BJ (cell line): ENCODE data around the gene RNASE7. TPM values are rescaled to one million over a fixed set of nuclear protein-coding genes. Genes with fewer than 3 reads are reported as not detected.

ENCODE experiments used
- CTCF ChIA-PET: fragments of 350-600 bp; formaldehyde crosslinking; extraction: SDS; loops from one replicate; lab custom pipeline; 2021; ENCODE audit warnings: antibody characterized with exemption, inconsistent platforms; lab: Yijun Ruan, JAX
- POLR2A ChIA-PET: fragments of 300-600 bp; sonication (Branson Sonifier 250); formaldehyde crosslinking; extraction: SDS; loops from one replicate; lab custom pipeline; 2021; ENCODE audit warnings: antibody characterized with exemption; lab: Charles Lee
- DNase-seq: peaks from one replicate; pipeline ENCODE4 v3.0.0-alpha.2; 2011; ENCODE audit warnings: low read depth
- H3K27me3 ChIP-seq: 2 replicates; pipeline ENCODE4 v1.6.0; 2011; ENCODE audit warnings: low read length; ENCODE audit not compliant: control insufficient read depth, insufficient read depth
- H3K36me3 ChIP-seq: 2 replicates; pipeline ENCODE4 v1.5.1; 2011; ENCODE audit warnings: low read length; ENCODE audit not compliant: control insufficient read depth, insufficient read depth
- H3K4me3 ChIP-seq: 2 replicates; pipeline ENCODE4 v1.5.1; 2011; ENCODE audit warnings: low read depth, mild to moderate bottlenecking, control low read depth, low read length
- polyA plus RNA-seq: library from polyadenylated mRNA; depleted of rRNA; stranded (reverse); fragments of >200 nt; gene quantifications from 2 replicates; pipeline ENCODE4 v1.2.3, GENCODE V29; 2011
- TF ChIP-seq, protein P1 (sequence below): IDR thresholded peaks from 2 replicates; pipeline ENCODE4 v1.5.1; 2011; ENCODE audit warnings: low read depth, mild to moderate bottlenecking, control low read depth, inconsistent platforms, low read length, moderate library complexity; ENCODE audit not compliant: insufficient read depth

Gene RNASE7
- polyA plus RNA-seq, 1 experiment, result not detected

GRCh38 chr14:21032326-21033132, 9.6 kb upstream of the RNASE7 start:
- Histone ChIP-seq H3K27me3 (peaks cover 14% of the 10 kb centered on the region), H3K36me3 (no peaks in the 10 kb centered on the region), H3K4me3 (no peak overlapping the region)
- TF ChIP-seq, protein P1, sequence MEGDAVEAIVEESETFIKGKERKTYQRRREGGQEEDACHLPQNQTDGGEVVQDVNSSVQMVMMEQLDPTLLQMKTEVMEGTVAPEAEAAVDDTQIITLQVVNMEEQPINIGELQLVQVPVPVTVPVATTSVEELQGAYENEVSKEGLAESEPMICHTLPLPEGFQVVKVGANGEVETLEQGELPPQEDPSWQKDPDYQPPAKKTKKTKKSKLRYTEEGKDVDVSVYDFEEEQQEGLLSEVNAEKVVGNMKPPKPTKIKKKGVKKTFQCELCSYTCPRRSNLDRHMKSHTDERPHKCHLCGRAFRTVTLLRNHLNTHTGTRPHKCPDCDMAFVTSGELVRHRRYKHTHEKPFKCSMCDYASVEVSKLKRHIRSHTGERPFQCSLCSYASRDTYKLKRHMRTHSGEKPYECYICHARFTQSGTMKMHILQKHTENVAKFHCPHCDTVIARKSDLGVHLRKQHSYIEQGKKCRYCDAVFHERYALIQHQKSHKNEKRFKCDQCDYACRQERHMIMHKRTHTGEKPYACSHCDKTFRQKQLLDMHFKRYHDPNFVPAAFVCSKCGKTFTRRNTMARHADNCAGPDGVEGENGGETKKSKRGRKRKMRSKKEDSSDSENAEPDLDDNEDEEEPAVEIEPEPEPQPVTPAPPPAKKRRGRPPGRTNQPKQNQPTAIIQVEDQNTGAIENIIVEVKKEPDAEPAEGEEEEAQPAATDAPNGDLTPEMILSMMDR, result no peak
- CTCF ChIA-PET, result interaction anchor here (0.8 to 5.6 kb wide), 6 partner anchors 7 to 72 kb away, joined by 3 to 23 read pairs (median 12); no protein-coding TSS in a partner anchor
- POLR2A ChIA-PET, result no interaction called here
- no peak for DNase-seq

GRCh38 chr14:21033133-21033698, 8.9 kb upstream of the RNASE7 start:
- TF ChIP-seq, protein P1, result no peak
- peaks cover 14% of the 10 kb centered on the region for H3K27me3 ChIP-seq
- POLR2A ChIA-PET, result no interaction called here
- H3K4me3 ChIP-seq, result no peak overlapping the region
- CTCF ChIA-PET, result interaction anchor here (0.9 to 5.6 kb wide), 4 partner anchors 16 to 59 kb away, joined by 3 to 23 read pairs (median 11); no protein-coding TSS in a partner anchor
- DNase-seq, result no peak
- no peaks in the 10 kb centered on the region for H3K36me3 ChIP-seq

- POLR2A ChIA-PET, result no interaction called here
- Histone ChIP-seq H3K4me3 (no peak within 1 kb of the TSS), H3K27me3 (peaks cover 14% of the 10 kb centered on the region), H3K36me3 (no peaks in the 10 kb centered on the region)
- CTCF ChIA-PET, result interaction anchor here (1.0 to 5.6 kb wide), 4 partner anchors 10 to 58 kb away, joined by 3 to 29 read pairs (median 14); no protein-coding TSS in a partner anchor
- no peak for DNase-seq
- TF ChIP-seq, protein P1, result no peak
Observed at GRCh38 chr14:21034707-21035106, 7.5 kb upstream of the RNASE7 start, which contains the start of gene RNASE13. RNASE13 (minus strand) TSS chr14:21034807; CDS start chr14:21034288, 519 bp downstream.

DNA sequence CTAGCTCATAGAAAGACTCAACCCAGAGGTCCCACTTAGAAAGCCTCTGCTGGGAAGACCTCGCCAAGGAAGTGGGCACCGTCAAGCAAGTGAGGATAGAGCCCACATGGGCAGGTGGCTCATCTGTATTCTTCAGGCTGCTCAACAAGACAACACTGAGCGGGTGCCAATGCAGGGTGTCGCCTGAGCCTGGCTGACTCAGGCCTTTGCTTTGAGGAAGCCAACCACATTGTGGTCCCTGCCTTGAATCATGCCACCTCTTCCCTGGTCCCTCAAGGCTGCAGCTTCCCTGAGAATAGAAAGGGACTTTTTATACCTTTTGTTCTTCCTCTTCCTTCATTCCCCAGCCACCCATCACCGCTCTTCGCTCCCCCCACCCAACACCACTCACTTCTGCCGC, 5.4 kb upstream of the RNASE7 start:
- CTCF ChIA-PET, result interaction anchor here (1.2 to 5.6 kb wide), 5 partner anchors 16 to 56 kb away, joined by 3 to 29 read pairs (median 3); no protein-coding TSS in a partner anchor
- H3K36me3 ChIP-seq, result no peaks in the 10 kb centered on the region
- H3K4me3 ChIP-seq, result no peak overlapping the region
- POLR2A ChIA-PET, result no interaction called here
- peaks cover 13% of the 10 kb centered on the region for H3K27me3 ChIP-seq
- no peak for DNase-seq
- TF ChIP-seq, protein P1, result no peak

DNA sequence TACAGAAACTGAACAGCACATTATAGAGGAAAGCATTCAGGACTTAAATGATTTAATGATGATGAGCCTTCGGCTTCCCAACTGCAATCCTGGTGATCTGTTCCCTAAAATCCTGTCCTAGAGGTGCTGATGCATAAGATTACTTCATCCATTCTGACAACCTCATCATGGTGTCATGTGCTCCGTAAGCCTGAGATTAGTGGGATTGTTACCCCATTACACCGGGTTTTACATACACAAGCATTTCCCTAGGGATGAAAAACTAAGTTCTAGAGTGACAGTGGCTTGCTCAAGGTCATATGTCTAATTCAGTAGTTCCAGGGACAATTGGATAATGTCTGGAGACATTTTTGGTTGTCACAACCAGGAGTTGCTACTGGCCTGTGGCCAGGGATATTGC, 5.0 kb upstream of the RNASE7 start:
- DNase-seq, result no peak
- Histone ChIP-seq H3K27me3 (peaks cover 9% of the 10 kb centered on the region), H3K36me3 (no peaks in the 10 kb centered on the region), H3K4me3 (no peak overlapping the region)
- ChIA-PET POLR2A (no interaction called here), CTCF (interaction anchor here (5.6 kb wide), 1 partner anchor 55 kb away, joined by 23 read pairs; no protein-coding TSS in a partner anchor)
- TF ChIP-seq, protein P1, result no peak
